Mesodermal cell (in vitro differentiated cells): ENCODE results near the gene LAMA4.
A peak's percentile ranks its signal among the peaks of the same experiment; 100 is the strongest.

ENCODE experiments used
- H3K27ac ChIP-seq: 2 replicates; pipeline ENCODE4 v1.7.0; 2013; ENCODE audit warnings: mild to moderate bottlenecking, low read depth, low read length, moderate library complexity; ENCODE audit not compliant: severe bottlenecking
- H3K36me3 ChIP-seq: 2 replicates; pipeline ENCODE4 v1.7.1; 2013; ENCODE audit warnings: mild to moderate bottlenecking, low read length, moderate library complexity; ENCODE audit not compliant: control insufficient read depth, insufficient read depth
- H3K4me1 ChIP-seq: one replicate; pipeline ENCODE4 v1.7.1; 2013; ENCODE audit warnings: mild to moderate bottlenecking, low read length; ENCODE audit not compliant: insufficient read depth, control insufficient read depth, poor library complexity, severe bottlenecking
- H3K4me3 ChIP-seq: 2 replicates; pipeline ENCODE4 v1.7.0; 2013; ENCODE audit warnings: low read length, control low read depth, mild to moderate bottlenecking; ENCODE audit not compliant: insufficient read depth, poor library complexity, severe bottlenecking; ENCODE audit errors: extremely low read depth
- H3K9me3 ChIP-seq: 2 replicates; pipeline ENCODE4 v1.7.1; 2013; ENCODE audit warnings: mild to moderate bottlenecking, low read length, moderate library complexity; ENCODE audit not compliant: control insufficient read depth
- WGBS, 2 experiments: methylation state at CpG; one replicate each; pipeline ENCODE4 v1.1.5; 2013; ENCODE audit warnings: missing lambda C conversion rate in 2 of 2; ENCODE audit not compliant: insufficient coverage in 2 of 2; 5-methylcytosine and 5-hydroxymethylcytosine counted together

The LAMA4 gene

DNA sequence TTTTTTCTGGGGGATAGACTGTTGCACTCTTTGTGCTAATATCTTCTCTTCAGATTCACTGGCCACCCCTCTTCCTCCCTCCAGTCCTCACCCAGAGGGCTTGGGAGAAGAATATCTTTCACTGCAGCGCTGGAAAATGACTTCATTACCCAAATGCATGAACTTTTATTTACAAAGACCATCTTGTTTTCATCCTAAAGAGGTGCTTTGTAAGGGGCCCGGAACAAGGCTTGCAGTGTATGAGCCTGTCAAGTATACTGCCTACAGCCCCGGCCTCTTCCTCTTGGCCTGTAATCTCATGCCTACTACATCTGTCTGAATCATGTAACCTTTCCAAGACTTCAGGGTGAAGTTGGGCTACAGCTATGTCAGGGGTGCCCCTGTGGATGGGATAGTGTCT, 554 bp upstream of the LAMA4 start:
- Histone ChIP-seq H3K36me3 (no peaks in the 10 kb centered on the region), H3K4me3 (no peak overlapping the region), H3K27ac (peak overlapping the region; percentile 70), H3K4me1 (peaks cover 4% of the 10 kb centered on the region), H3K9me3 (no peaks in the 10 kb centered on the region)
- WGBS, 2 experiments: 76 to 84% methylated on average over 2 to 3 of the region's 3 CpGs

- Histone ChIP-seq H3K9me3 (no peaks in the 10 kb centered on the region), H3K4me3 (peak overlapping the region; percentile 40), H3K36me3 (no peaks in the 10 kb centered on the region), H3K4me1 (peaks cover 4% of the 10 kb centered on the region), H3K27ac (no peak overlapping the region)
- 0 to 2% methylated on average over 6 to 8 of the region's 8 CpGs for WGBS, 2 experiments
These were observed 898 bp downstream of the LAMA4 start for GRCh38 chr6:112253498-112253840.

DNA sequence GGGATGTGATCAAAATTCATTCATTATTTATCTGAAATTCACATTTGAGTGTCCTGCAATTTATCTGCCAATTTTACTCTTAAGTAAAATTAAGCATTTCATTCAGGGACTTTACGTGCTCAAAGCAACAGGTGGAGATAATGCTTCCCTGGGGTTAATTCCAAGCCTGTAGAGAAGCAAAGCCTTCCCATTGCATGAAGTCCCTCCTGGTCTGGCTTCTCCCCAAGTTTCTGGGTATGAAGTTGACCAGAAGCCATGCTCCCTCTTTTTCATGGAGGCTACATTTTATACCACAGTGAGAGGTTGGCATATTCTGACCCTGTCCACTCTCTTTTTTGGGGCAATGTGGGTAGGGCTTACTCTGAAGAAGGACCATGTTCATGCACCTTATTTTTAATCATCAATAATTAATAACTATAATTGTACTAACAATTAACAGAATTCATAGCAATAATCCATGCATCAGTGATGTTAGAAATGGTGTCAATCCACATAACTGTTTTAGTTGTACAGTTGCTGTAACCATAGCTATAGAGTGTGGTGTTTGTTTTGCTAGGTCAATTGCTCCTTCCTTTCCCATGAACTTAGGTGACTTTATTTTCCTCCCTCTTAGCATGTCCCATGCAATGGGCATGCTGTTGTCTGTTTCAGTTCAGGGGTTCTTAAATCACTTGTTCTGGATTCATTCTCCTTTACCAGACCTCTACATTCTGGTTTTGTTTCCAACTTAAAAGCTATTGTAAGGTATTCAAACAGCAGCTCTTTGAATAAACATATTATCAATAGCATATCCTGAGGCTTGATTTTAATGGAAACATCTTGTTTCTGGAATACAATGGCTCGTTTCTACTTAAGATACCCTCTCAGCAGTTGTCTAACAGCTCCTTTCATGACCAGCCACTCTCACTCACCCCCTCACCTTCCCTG, 1.5 kb downstream of the LAMA4 start:
- peak overlapping the region; percentile 40 for H3K4me3 ChIP-seq
- H3K27ac ChIP-seq: no peak overlapping the region
- no peaks in the 10 kb centered on the region for H3K9me3 ChIP-seq
- 11% methylated on average over 1 of the region's 2 CpGs; no CpG with 5 or more reads in 1 of the 2 experiments for WGBS, 2 experiments
- H3K36me3 ChIP-seq: no peaks in the 10 kb centered on the region
- H3K4me1 ChIP-seq: peaks cover 4% of the 10 kb centered on the region

- WGBS, 2 experiments: 100% methylated on average over 2 of the region's 6 CpGs; no CpG with 5 or more reads in 1 of the 2 experiments
- H3K4me1 ChIP-seq: peaks cover 4% of the 10 kb centered on the region
- no peak overlapping the region for H3K27ac ChIP-seq
- H3K4me3 ChIP-seq: no peak overlapping the region
- H3K9me3 ChIP-seq: no peaks in the 10 kb centered on the region
- H3K36me3 ChIP-seq: no peaks in the 10 kb centered on the region
These were observed 3.0 kb downstream of the LAMA4 start for GRCh38 chr6:112251171-112251875.

GRCh38 chr6:112249489-112249888, 4.9 kb downstream of the LAMA4 start:
- no peaks in the 10 kb centered on the region for H3K9me3 ChIP-seq
- peaks cover 4% of the 10 kb centered on the region for H3K4me1 ChIP-seq
- 100% methylated on average over 2 of the region's 4 CpGs; no CpG with 5 or more reads in 1 of the 2 experiments for WGBS, 2 experiments
- H3K27ac ChIP-seq: no peak overlapping the region
- no peaks in the 10 kb centered on the region for H3K36me3 ChIP-seq
- no peak overlapping the region for H3K4me3 ChIP-seq

DNA sequence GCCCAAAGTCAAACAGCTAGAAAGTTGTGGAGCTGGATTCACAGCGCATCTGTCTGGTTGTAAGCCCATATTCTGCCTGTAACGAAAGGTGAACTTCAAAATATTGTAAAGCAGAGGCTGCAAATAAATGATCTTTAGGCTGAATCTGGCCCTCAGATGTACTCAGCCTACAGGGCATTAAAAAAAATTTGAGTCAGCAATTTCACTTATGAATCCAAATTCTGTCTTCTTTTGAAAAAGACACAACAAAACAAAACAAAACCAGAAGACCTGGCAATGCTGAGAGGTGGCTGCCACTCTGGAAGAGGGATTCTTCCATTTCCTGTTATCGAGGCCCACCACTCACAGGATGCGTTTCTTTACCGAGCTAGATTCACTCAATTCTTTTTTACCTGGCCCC, 7.1 kb downstream of the LAMA4 start:
- H3K4me3 ChIP-seq: no peak overlapping the region

DNA sequence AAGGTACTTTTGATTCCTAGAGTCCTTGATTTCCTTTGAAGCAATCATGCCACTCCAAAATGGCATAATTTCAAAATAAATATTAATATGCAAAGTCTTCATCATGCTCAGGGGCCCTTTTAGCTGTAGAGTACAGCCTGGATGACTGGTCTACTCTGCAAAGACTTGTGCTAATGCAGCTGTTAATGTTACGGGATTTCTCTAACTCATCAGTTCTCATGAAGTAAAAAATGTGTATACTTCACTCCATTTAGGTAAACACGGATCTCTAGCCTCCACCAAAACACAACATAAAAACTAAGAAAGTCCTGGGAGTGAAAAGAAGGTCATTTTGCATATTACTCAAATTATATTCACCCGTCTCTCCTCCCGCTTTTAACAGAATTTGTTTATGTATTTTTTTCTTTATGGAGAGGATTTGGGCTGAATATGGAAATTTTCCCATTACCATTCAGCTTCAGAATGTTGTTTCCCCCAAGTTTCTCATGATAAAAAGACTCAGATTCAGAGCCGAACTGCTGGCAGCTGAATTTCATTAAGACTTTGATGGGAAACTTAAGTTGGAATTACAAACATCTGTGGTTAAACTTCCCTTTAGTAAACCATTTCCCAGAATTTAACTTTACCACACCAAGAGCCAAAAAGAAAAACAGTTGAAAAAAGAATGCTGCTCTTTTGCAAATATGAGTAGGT, 8.7 kb downstream of the LAMA4 start:
- Histone ChIP-seq H3K4me1 (peaks cover 9% of the 10 kb centered on the region), H3K36me3 (no peaks in the 10 kb centered on the region), H3K4me3 (no peak overlapping the region), H3K9me3 (no peaks in the 10 kb centered on the region), H3K27ac (no peak overlapping the region)
- WGBS, 2 experiments: no CpG with 5 or more reads among the region's 5 CpGs

More for the DNA sequence above, 7.1 kb downstream of the LAMA4 start:
- Histone ChIP-seq H3K27ac (no peak overlapping the region), H3K9me3 (no peaks in the 10 kb centered on the region), H3K36me3 (no peaks in the 10 kb centered on the region), H3K4me1 (no peaks in the 10 kb centered on the region)
- WGBS, 2 experiments: 89 to 95% methylated on average over 5 of the region's 5 CpGs

DNA sequence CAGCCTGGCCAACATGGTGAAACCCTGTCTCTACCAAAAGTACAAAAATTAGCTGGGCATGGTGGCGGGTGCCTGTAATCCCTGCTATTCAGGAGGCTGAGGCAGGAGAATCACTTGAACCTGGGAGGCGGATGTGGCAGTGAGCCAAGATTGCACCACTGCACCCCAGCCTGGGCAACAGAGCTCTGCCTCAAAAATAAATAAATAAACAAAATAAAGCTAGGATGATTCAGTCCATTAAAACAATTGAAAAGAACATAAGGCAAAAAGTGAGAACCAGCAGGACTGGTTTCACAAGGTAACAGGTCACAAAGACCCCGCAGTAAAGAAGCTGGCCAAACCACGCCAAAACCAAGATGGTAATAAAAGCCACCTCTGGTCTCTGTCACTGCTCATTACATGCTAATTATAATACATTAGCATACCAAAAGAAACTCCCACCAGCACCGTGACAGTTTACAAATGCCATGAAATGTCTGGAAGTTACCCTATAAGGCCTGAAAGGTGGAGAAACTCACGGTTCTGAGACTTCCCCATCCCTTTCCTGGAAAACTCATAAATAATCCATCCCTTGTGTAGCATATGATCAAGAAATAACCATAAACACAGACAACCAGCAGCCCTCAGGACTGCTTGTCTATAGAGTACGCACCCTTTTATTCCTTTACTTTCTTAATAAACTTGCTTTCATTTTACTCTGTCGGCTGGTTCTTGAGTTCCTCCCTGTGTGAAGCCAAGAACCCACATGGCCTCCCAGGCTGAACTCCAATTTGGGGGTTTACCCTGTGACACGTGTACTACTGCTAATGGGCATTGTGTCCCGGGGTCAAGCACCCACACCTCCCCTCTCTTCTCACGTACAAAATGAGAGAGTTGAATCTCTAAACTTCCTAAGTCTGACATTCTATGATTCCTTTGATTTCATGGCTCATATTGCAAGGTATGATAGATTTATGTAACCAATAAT, 10.2 kb downstream of the LAMA4 start:
- Histone ChIP-seq H3K36me3 (no peaks in the 10 kb centered on the region), H3K9me3 (no peaks in the 10 kb centered on the region), H3K4me1 (peaks cover 9% of the 10 kb centered on the region), H3K27ac (no peak overlapping the region), H3K4me3 (no peak overlapping the region)
- 80 to 89% methylated on average over 6 to 10 of the region's 11 CpGs for WGBS, 2 experiments

DNA sequence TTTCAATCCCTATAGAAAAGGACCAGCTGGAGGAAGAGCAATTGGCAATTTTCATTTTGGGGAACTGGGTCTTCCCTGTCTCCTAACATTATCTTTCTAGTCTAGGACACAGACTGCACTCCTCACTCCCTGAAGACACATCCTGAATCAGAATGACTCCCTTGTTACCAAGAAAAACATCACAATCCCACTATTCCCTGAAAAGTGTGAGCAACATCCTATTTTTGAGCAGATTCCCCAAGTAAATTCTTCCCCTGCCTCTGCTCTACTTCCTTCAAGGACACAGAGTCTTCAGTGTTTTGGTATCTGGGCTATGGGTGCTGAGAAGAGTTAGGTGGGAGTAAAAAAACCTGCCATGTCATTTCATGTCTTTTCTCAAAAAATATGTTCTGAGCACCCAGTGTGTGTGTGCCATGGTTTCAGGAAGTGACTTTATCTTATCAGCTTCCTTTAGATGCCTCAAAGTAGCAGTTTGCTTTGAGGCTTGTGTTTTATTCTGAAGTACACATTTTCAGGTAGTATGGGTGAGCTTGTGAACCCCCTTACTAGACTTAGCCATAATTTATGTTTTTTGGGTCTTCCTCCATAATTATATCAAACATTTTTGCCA, 12.4 kb downstream of the LAMA4 start:
- H3K4me3 ChIP-seq: no peak overlapping the region
- H3K36me3 ChIP-seq: no peaks in the 10 kb centered on the region
- peak overlapping the region; percentile 49 for H3K27ac ChIP-seq
- H3K9me3 ChIP-seq: no peaks in the 10 kb centered on the region
- peaks cover 9% of the 10 kb centered on the region for H3K4me1 ChIP-seq
